GM18511 (cell line): Measurements from ENCODE around the gene ACP3.

ENCODE experiments used
- ATAC-seq: cut with Tn5 transposase; IDR thresholded peaks from one replicate; pipeline ENCODE4 v1.9.1; 2021; ENCODE audit warnings: mild to moderate bottlenecking, moderate library complexity; ENCODE audit not compliant: unreplicated experiment

The ACP3 gene

DNA sequence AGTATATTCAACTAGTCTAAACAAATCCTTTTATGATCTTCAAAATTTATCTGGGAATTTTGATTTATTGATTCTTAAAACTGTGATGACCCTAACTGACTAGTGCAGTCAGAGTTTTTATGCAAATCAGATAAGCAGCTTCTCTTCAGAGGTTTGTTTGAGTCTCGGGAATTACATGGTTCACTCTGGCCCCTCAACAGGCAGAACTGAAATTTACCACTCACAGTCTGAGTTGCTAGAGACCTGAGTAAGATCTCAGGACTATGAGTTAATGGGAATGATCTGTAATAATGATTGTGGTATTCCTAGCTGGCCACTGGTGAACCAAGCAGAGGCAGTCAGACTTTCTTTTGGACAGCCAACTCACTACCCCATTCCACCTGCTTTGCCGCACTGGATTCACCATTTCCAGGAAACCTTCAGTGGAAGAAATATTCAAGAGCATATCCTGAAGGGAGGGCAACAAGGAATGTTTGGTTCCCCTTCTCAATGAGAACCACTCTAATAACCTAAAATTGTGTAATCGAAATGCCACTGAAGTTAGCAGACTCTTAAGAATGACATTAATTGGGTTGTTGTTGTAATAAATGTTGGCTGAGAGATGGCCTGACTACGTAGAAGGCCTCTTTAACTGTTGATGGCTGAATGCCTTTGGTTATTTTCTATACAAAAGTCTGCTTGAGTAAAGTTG, 88.5 kb downstream of the ACP3 start:
- ATAC-seq, result no peak

DNA sequence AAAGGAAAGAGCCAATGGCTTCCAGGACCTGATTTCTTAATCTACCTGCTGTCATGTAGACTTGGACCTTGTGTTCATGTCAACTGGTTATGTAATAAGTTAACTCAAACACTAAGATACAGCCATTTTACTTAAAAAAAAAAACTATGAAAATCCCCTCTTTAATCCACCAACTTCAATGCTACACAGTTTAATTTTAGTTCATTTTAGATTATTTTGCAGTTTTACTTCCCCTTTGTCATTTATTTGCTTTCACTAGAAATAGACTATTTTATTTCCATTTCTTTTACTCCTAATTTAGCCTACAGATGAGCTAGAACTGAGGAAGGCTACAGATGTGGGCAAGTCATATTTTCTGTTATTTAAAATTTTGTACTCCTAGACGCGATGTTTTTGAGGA, 89.4 kb downstream of the ACP3 start:
- ATAC-seq, result no peak

DNA sequence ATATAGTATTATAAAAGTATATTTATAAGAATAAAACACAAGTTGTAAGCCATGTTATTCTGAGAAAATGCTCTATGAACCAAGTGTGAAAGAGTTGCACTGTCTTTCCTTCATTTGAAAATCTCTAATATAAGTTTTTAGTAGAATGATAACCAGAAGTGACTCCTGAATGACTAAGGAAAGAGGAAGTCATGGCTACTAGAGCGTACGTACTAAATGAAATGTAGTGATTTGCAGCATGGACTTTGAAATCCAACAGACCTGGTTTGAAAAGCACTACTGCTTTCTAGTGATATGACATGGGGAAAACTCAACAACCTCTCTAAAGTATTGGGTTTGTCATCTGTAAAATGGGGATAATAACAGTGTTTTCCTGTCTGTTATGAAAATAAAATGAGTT, 89.8 kb downstream of the ACP3 start:
- ATAC-seq, result no peak
